SIG-M5 (cell line): Measurements from ENCODE around the gene MITF.
A peak's percentile ranks its signal among the peaks of the same experiment; 100 is the strongest.

Experiments
- DNase-seq: peaks from one replicate; lab custom pipeline; 2025; lab: John Stamatoyannopoulos, UW

MITF gene

GRCh38 chr3:69761896-69762767, 22.9 kb downstream of the MITF start:
- no peak for DNase-seq

DNA sequence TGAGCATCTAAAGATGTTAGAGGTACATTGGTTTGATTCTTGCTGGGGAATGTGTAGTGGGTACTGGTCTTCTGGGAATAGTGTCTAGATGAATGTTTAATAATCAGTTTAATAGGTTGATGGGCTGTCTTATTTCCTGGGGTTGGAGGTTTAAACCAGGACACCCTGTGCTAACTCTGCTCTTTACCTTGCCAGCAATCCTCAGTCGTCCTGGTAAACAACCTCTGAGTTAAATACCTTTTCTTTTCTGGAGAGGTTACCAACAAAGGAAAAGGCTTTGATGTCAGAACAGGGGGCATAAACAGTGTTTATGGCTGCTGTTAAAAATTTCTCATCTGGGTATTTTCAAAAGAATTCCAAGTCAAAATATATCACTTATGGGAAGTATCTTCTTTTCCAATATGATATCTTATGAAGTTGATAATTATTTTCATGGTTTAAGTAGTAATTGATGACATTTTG, 23.5 kb downstream of the MITF start:
- no peak for DNase-seq

GRCh38 chr3:69763458-69763857, 24.2 kb downstream of the MITF start:
- DNase-seq = no peak

- no peak for DNase-seq
These were observed 25.0 kb downstream of the MITF start for GRCh38 chr3:69764121-69764741.

GRCh38 chr3:69764861-69765260, 25.6 kb downstream of the MITF start:
- no peak for DNase-seq

- DNase-seq = no peak
These were observed 27.4 kb downstream of the MITF start for GRCh38 chr3:69766638-69767037.

DNA sequence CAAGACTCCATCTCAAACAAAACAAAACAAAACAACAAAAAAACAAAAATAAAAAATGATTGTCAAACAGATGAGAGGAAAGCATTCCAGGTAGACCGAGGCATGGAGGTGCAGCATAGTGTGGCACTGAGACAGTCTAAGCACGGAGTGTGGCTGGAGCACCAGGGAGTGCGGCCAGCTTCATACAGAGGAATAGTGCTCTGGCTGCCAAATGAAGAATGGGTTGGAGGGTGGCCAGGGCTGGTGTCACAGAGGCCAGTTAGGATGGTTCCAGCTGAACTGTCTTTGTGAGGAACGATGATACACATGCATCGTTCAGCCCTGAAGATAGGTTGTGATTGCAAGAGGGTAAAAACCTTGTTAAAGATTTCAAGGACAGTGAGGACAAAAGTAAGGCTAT, 28.3 kb downstream of the MITF start:
- no peak for DNase-seq

DNA sequence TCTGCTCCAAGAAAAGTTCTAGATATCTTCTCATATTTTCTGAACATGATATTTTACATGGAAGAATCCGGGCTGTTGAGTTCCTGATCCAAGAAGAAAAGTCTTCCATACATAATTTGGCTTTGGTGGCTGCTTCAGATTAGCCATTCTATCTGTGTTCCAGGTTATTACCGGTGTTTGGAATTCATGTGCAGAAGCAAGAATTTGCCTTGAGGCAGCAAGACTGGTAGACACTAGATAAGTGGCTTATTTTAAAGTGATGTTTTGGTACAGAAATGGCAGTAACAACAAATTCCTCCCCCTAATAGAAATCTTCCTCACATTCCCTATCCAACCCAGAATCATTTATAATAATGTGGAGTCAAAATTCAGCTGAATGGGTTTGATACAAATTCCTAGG, 29.2 kb downstream of the MITF start:
- no peak for DNase-seq

- no peak for DNase-seq
These were observed 31.0 kb downstream of the MITF start for GRCh38 chr3:69770219-69770618.

DNA sequence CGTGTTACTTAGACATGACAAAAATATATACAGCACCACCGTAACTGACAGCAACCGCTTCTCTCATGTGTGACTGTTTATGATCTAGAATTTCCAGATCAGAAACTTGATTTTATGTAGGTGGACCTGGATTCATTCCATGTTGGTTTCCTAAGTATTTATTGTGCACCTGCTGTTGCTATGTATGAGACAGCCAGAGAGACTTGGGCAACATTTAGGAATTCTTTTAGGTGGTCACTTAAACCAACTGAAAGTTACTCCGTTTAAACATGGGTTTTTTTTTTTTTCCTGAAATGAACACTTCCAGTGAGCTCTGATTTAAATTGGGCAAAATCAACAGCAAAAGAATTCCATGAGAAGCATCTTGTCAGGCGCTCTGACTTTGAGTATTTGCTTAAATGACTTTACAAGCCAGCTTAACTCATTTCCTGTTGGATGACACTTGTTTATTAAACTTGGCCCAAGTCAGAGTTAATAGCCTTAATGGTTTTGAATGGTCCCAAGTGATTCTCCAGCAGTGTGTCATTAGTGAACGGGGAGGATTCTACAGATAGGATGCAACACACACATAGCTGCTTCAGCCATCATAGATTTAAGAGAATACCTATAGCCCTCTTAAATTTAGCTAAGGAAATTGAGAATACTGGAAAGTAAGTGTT, 31.8 kb downstream of the MITF start:
- no peak for DNase-seq

- DNase-seq = no peak
These were observed 33.0 kb downstream of the MITF start for GRCh38 chr3:69772152-69772867.

DNA sequence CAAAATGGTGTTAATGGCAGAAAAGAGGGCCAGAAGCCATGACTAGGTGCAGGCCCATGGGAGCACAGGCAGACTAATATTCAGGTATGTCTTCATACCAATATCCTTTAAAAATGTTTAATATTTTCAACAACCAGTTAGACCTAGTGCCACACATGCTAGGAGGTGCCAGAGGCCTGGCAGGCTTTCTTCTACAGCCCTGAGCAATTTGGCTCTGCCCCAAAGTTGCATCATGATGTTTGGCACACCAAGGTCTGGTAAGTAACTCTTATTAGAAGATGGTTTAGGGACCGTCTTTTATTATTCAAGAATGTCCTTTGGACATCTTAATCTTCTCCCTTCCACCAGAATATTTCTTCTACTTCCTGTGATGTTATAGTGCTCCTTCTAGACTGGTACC, 34.8 kb downstream of the MITF start:
- no peak for DNase-seq

- no peak for DNase-seq
These were observed 36.5 kb downstream of the MITF start for GRCh38 chr3:69775751-69776150.

- no peak for DNase-seq
These were observed 37.0 kb downstream of the MITF start for GRCh38 chr3:69776289-69776688.

GRCh38 chr3:69776920-69777581, 37.8 kb downstream of the MITF start:
- peak; percentile 51 for DNase-seq

GRCh38 chr3:69777582-69777967, 38.3 kb downstream of the MITF start:
- DNase-seq = no peak

- no peak for DNase-seq
These were observed 42.3 kb downstream of the MITF start for GRCh38 chr3:69781593-69781992.

- no peak for DNase-seq
These were observed 45.8 kb downstream of the MITF start for GRCh38 chr3:69784954-69785514.

GRCh38 chr3:69785769-69786320, 46.6 kb downstream of the MITF start:
- DNase-seq = no peak

DNA sequence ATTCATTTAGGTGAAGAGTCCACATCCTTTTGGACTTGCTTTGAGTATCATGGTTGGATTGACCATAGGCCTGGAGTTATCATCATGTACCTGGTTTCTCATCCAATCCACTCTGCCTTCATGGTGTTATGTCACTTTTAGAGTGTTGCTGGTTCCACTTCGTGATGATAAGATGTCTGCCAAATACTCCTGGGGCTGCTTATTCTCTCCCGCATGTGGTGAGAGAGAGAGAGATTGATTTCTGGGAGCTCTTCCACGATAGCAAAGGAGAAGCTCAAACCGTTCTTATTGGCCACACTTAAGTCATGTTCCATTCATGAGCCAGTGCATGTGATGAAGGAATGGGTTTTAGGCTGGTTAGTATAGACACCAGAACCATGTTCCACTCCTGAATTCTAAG, 47.6 kb downstream of the MITF start:
- no peak for DNase-seq
